ENCODE data around the gene CCDC88C. TPM values are rescaled to one million over a fixed set of nuclear protein-coding genes. Genes with fewer than 3 reads are reported as not detected.

The CCDC88C gene
- total and polyA plus RNA-seq, 9 donors, result 2.0 to 17.7 (median 3.9) TPM

- Histone ChIP-seq H3K9me3 (no peaks in the 10 kb centered on the region), H3K36me3 (no peaks in the 10 kb centered on the region), H3K4me3 (no peak overlapping the region), H3K27me3 (no peaks in the 10 kb centered on the region), H3K27ac (no peak overlapping the region), H3K4me1 (ENCODE audit: insufficient read depth) (peaks cover 4% of the 10 kb centered on the region)
- DNase-seq, result no peak
- intact Hi-C loops (cut with DNase I), result no loop called here
- 21 to 35% (median 30%) methylated on average over 3 of the region's 3 CpGs for WGBS, 3 donors
- TF ChIP-seq CTCF (IDR thresholded peaks at IDR 0.05), result no peak
- TF ChIP-seq POLR2A (IDR thresholded peaks at IDR 0.05), result no peak
- TF ChIP-seq EP300 (IDR thresholded peaks at IDR 0.05), result no peak
Measured at GRCh38 chr14:91331721-91332120, 85.9 kb downstream of the CCDC88C start.

GRCh38 chr14:91330856-91331255 lies 86.8 kb downstream of the CCDC88C start:
- H3K4me3 ChIP-seq, result no peak overlapping the region
- no peaks in the 10 kb centered on the region for H3K9me3 ChIP-seq
- no peak for DNase-seq
- 83 to 92% (median 86%) methylated on average over 8 of the region's 8 CpGs for WGBS, 3 donors
- peaks cover 4% of the 10 kb centered on the region for H3K4me1 ChIP-seq (ENCODE audit: insufficient read depth)
- no peaks in the 10 kb centered on the region for H3K36me3 ChIP-seq
- no peak overlapping the region for H3K27ac ChIP-seq
- H3K27me3 ChIP-seq, result no peaks in the 10 kb centered on the region
- no peak for TF ChIP-seq CTCF (IDR thresholded peaks at IDR 0.05)
- no peak for TF ChIP-seq POLR2A (IDR thresholded peaks at IDR 0.05)
- no peak for TF ChIP-seq EP300 (IDR thresholded peaks at IDR 0.05)
- intact Hi-C loops (cut with DNase I), result no loop called here

- Histone ChIP-seq H3K4me1 (ENCODE audit: insufficient read depth) (peaks cover 4% of the 10 kb centered on the region), H3K9me3 (no peaks in the 10 kb centered on the region), H3K4me3 (no peak overlapping the region), H3K36me3 (no peaks in the 10 kb centered on the region), H3K27ac (no peak overlapping the region), H3K27me3 (no peaks in the 10 kb centered on the region)
- DNase-seq, result no peak
- intact Hi-C loops (cut with DNase I), result no loop called here
- no peak for TF ChIP-seq CTCF (IDR thresholded peaks at IDR 0.05)
- TF ChIP-seq POLR2A (IDR thresholded peaks at IDR 0.05), result no peak
- no peak for TF ChIP-seq EP300 (IDR thresholded peaks at IDR 0.05)
- 86 to 93% (median 87%) methylated on average over 14 of the region's 14 CpGs for WGBS, 3 donors
Measured at GRCh38 chr14:91330096-91330696, 87.4 kb downstream of the CCDC88C start.

GRCh38 chr14:91329486-91330014 lies 88.1 kb downstream of the CCDC88C start:
- Histone ChIP-seq H3K4me1 (ENCODE audit: insufficient read depth) (peaks cover 6% of the 10 kb centered on the region), H3K9me3 (no peaks in the 10 kb centered on the region), H3K27ac (no peak overlapping the region), H3K36me3 (no peaks in the 10 kb centered on the region), H3K4me3 (no peak overlapping the region), H3K27me3 (no peaks in the 10 kb centered on the region)
- intact Hi-C loops (cut with DNase I), result loop anchor here in 3 of 4 donors (5.0 to 10.0 kb wide), 2 partner anchors 85 to 88 kb away; partner anchors contain the start of gene CCDC88C (in 3 of the 3)
- WGBS, 3 donors, result 71 to 79% (median 74%) methylated on average over 3 of the region's 3 CpGs
- no peak for TF ChIP-seq POLR2A (IDR thresholded peaks at IDR 0.05)
- no peak for TF ChIP-seq CTCF (IDR thresholded peaks at IDR 0.05)
- TF ChIP-seq EP300 (IDR thresholded peaks at IDR 0.05), result no peak
- DNase-seq, result no peak
